Measurements from ENCODE around the gene PKD1.

DNA sequence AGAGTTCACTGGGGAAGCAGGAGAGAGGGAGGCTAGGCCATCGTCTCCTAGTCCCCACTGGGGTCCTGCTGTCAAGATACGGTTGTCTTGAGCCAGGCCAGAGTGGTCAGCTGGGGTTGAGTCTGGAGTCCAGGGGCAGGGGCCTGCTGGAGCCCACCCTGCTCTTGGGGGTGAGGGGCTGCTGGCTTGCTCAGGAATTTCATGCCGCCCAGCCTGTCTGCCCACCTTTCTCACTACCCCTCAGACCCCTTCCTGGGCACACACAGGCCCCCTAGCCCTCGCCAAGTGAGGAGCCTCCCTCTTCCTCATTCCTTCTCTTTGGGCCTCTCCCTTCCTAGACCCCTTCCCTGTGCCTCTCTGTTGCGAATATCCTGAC, 21.1 kb upstream of the PKD1 start:
- TF ChIP-seq EGR1 (IDR thresholded peaks at IDR 0.05; ENCODE audit: low read depth) (no peak), EZH2 (IDR thresholded peaks at IDR 0.05) (no peak), RAD21 (IDR thresholded peaks at IDR 0.05; ENCODE audit: low read depth) (no peak), POLR2AphosphoS5 (IDR thresholded peaks at IDR 0.05; ENCODE audit: low read depth, low read length) (no peak), EZH2phosphoT487 (IDR thresholded peaks at IDR 0.05; ENCODE audit: borderline replicate concordance) (no peak), JUND (IDR thresholded peaks at IDR 0.05) (no peak), POLR2A (IDR thresholded peaks at IDR 0.05; ENCODE audit: borderline replicate concordance, extremely low read depth, insufficient read depth, insufficient read length) (no peak), SP1 (IDR thresholded peaks at IDR 0.05; ENCODE audit: low read depth) (no peak), SIN3A (IDR thresholded peaks at IDR 0.05; ENCODE audit: low read depth) (no peak), ZNF274 (IDR thresholded peaks at IDR 0.05; ENCODE audit: low read depth, low read length) (no peak), CEBPB (IDR thresholded peaks at IDR 0.05; ENCODE audit: low read depth) (no peak)
- TF ChIP-seq, protein P1, sequence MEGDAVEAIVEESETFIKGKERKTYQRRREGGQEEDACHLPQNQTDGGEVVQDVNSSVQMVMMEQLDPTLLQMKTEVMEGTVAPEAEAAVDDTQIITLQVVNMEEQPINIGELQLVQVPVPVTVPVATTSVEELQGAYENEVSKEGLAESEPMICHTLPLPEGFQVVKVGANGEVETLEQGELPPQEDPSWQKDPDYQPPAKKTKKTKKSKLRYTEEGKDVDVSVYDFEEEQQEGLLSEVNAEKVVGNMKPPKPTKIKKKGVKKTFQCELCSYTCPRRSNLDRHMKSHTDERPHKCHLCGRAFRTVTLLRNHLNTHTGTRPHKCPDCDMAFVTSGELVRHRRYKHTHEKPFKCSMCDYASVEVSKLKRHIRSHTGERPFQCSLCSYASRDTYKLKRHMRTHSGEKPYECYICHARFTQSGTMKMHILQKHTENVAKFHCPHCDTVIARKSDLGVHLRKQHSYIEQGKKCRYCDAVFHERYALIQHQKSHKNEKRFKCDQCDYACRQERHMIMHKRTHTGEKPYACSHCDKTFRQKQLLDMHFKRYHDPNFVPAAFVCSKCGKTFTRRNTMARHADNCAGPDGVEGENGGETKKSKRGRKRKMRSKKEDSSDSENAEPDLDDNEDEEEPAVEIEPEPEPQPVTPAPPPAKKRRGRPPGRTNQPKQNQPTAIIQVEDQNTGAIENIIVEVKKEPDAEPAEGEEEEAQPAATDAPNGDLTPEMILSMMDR (IDR thresholded peaks at IDR 0.05 in 2 of 3, conservative IDR thresholded peaks at IDR 0.05 in 1 of 3; ENCODE audit: borderline replicate concordance in 1 of 3, insufficient read depth in 1 of 3, low read depth in 2 of 3, low read length in 2 of 3), result no peak
- TF ChIP-seq, protein P2, sequence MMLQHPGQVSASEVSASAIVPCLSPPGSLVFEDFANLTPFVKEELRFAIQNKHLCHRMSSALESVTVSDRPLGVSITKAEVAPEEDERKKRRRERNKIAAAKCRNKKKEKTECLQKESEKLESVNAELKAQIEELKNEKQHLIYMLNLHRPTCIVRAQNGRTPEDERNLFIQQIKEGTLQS (IDR thresholded peaks at IDR 0.05), result no peak
- TF ChIP-seq, protein P3, sequence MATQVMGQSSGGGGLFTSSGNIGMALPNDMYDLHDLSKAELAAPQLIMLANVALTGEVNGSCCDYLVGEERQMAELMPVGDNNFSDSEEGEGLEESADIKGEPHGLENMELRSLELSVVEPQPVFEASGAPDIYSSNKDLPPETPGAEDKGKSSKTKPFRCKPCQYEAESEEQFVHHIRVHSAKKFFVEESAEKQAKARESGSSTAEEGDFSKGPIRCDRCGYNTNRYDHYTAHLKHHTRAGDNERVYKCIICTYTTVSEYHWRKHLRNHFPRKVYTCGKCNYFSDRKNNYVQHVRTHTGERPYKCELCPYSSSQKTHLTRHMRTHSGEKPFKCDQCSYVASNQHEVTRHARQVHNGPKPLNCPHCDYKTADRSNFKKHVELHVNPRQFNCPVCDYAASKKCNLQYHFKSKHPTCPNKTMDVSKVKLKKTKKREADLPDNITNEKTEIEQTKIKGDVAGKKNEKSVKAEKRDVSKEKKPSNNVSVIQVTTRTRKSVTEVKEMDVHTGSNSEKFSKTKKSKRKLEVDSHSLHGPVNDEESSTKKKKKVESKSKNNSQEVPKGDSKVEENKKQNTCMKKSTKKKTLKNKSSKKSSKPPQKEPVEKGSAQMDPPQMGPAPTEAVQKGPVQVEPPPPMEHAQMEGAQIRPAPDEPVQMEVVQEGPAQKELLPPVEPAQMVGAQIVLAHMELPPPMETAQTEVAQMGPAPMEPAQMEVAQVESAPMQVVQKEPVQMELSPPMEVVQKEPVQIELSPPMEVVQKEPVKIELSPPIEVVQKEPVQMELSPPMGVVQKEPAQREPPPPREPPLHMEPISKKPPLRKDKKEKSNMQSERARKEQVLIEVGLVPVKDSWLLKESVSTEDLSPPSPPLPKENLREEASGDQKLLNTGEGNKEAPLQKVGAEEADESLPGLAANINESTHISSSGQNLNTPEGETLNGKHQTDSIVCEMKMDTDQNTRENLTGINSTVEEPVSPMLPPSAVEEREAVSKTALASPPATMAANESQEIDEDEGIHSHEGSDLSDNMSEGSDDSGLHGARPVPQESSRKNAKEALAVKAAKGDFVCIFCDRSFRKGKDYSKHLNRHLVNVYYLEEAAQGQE (IDR thresholded peaks at IDR 0.05; ENCODE audit: low read depth), result no peak

Measured in HCT116 (cell line).